ENCODE results near the gene POLG. TPM values are rescaled to one million over a fixed set of nuclear protein-coding genes. Genes with fewer than 3 reads are reported as not detected.
"Not testable (repeated sequence)": the region's sequence is repeated elsewhere in the genome, so short reads cannot be mapped to it uniquely, and the experiment has no call there.

Gene POLG
- total RNA-seq, 1 experiment from 2014 or later, result 35.7 TPM

DNA sequence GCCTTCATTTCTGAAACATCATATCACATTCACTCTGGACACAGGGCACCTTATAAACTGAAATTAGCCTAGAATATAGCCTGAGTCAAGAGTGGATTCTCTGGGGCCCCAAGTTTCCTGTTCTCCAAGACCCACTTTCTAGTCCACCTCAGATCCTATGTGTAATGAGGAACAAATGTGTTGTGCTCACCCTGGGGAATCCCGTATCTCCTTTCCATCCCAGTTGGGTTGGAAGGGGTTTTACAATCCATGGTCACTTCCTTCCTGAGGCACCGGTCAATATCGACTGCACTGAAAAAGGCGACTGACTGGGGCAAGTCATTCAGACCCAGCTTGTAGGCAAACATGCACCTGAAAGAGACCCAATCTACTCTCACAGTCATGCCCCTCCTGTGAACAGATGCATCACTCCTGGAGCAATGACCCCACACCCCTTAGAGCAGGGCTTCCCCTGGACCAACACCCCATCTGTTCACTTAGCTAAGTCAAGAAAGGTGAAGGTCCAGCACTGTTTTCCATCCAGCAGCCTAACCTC, 17.4 kb downstream of the POLG start:
- DNase-seq (ENCODE audit: low read depth, low spot score), result no peak
- in situ Hi-C loops (cut with HindIII; ENCODE audit: low pct_unique_long_range_greater_than_20kb, low sequenced_read_pairs), result no loop called here

DNA sequence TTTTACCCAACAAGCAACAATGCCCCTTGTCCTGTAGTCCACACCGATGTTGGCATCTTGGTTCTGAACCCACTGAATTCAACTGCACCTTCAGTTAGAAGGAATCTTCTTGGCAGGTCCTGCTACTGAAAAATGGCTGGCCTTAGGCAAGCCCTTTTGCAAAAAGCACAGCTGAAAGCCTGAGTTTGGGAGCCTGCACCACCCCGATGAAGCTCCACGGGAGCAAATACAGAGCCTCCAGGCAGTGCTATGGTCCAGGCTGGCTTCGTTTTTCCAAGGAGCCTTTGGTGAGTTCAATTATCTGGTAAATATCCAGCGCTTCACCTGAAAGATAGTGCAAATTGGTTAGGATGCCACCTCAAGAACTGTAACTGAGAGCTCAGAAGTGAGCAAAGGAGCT, 18.1 kb downstream of the POLG start:
- in situ Hi-C loops (cut with HindIII; ENCODE audit: low pct_unique_long_range_greater_than_20kb, low sequenced_read_pairs), result no loop called here
- DNase-seq (ENCODE audit: low read depth, low spot score), result no peak

DNA sequence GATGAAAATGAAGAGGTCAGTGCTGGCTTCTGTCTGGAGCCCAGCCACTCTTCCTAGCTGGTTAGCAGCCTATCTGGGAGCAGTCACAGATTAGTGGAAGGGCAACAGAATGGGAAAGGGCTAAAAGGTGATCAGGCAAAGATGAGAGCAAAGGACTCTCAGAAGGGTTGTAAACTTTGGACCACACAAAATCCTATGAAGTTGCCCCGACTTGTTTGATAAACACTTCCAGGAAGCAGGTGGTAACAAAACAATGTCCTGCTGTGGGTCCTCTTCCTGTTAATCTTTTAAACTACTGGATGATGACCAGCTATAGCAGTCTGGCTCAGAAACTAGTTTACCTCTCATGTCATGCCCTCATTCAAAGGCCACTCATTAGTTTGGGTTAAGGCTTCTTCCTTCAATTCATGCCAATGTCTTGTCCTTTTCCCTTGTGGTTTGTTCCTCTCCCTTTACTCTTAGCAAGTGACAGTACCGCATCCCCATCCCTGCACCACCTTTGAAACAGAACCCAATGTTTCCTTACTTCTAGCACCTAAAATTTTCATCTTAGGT, 19.2 kb downstream of the POLG start:
- no peak for DNase-seq (ENCODE audit: low read depth, low spot score)
- in situ Hi-C loops (cut with HindIII; ENCODE audit: low pct_unique_long_range_greater_than_20kb, low sequenced_read_pairs), result no loop called here

DNA sequence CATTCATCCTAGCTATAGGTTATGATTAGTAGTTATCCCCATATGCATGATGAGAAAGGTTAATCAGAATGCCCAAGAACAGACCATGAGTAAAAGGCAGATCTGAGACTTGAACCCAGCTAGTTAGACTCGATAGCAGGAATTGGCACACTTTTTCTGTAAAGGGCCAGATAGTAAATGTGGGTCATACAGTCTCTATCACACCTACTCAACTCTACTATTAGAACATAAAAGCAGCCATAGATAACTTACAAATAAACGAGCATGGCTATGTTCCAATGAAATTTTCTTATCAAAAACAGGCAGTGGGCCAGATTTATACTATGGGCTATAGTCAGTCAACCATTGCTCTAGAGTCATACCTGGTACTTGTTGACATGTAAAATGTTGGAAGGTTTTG, 24.6 kb downstream of the POLG start:
- in situ Hi-C loops (cut with HindIII; ENCODE audit: low pct_unique_long_range_greater_than_20kb, low sequenced_read_pairs), result no loop called here
- DNase-seq (ENCODE audit: low read depth, low spot score), result no peak

DNA sequence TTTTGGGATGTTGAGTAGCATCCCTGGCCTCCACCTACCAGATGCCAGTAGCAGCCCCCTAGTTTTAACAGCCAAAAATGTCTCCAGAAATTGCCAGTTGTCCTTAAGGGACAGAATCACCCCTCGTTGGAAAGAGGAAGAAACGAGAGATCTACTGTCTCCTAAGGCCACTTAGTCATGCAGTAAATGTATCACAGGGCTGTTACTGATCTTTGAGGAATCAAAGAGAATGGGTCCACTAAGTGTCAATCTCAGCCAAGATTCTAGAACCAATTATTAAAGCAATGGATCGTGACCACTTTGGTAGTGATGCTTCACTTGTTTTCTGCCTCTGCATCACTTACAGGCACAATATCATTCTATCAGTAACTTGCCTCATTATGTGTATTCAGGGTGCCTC, 26.4 kb downstream of the POLG start:
- in situ Hi-C loops (cut with HindIII; ENCODE audit: low pct_unique_long_range_greater_than_20kb, low sequenced_read_pairs), result no loop called here
- no peak for DNase-seq (ENCODE audit: low read depth, low spot score)

- no peak for DNase-seq (ENCODE audit: low read depth, low spot score)
- in situ Hi-C loops (cut with HindIII; ENCODE audit: low pct_unique_long_range_greater_than_20kb, low sequenced_read_pairs), result no loop called here
Measured at GRCh38 chr15:89307791-89308190, 26.8 kb downstream of the POLG start.

DNA sequence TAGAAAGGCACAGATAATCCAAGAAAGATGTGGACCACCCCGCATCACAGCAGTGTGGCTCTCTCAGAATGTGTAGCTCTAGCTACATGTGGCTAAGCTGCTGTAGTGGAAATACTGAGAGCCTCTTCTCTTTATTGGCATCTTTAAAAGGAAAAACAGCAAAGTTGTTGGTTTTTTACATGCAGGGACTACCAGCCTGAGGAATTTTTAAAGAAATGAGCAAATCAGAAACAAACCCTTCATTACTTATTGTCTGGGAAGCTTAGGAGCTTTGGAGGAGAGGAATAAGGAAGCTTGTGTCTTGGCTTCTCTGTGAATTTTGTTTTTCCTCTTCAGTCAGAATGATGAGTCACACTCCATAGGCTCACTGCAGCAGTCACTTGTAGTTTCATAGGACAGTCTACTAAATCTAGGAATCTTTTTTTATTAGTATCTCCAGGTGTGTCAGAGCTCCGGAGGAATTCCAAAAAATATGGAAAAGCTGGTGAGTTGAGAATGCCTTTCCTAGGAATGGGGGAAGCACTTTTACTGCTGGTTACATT, 27.5 kb downstream of the POLG start:
- peak; percentile 45 for DNase-seq (ENCODE audit: low read depth, low spot score)
- in situ Hi-C loops (cut with HindIII; ENCODE audit: low pct_unique_long_range_greater_than_20kb, low sequenced_read_pairs), result no loop called here

GRCh38 chr15:89305395-89305794, 29.2 kb downstream of the POLG start:
- in situ Hi-C loops (cut with HindIII; ENCODE audit: low pct_unique_long_range_greater_than_20kb, low sequenced_read_pairs), result no loop called here
- DNase-seq (ENCODE audit: low read depth, low spot score), result no peak

DNA sequence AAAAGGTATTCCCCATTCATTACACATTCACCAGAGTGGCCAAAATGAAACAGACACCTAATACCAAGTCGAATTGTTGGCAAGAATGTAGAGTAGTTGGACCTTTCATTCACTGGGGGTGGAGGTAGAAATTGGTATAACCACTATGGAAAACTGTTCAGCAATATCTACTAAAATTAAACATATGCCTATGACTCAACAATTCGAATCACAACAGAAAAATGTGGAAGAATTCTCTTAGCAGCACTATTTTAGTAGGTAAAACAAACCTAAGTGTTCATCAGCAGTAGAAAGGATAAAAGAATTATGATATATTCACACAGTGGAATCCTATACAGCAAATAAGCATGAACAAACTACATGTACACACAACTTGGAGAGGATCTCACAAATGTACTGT, 30.6 kb downstream of the POLG start:
- in situ Hi-C loops (cut with HindIII; ENCODE audit: low pct_unique_long_range_greater_than_20kb, low sequenced_read_pairs), result no loop called here
- no peak for DNase-seq (ENCODE audit: low read depth, low spot score)

- DNase-seq (ENCODE audit: low read depth, low spot score), result no peak
- in situ Hi-C loops (cut with HindIII; ENCODE audit: low pct_unique_long_range_greater_than_20kb, low sequenced_read_pairs), result no loop called here
Measured at GRCh38 chr15:89301304-89302089, 33.1 kb downstream of the POLG start.

DNA sequence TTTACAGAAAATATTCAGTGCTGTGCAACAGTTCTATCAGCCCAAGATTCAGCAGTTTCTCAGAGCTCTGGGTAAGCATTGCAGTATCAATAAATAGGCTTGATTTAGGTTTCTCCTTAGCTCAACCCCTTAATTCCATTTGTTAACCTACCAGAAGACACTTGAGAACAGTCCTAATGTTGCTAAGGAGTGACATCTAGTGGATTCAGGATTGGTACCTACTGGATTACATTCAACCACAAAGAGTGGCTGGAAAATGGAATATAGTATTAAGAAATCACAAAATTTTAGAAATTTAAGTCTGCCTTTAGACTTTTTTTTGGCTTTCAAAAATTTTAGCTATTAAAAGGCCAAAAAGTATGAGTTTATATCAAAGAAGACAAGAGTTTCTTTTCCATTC, 34.7 kb downstream of the POLG start:
- in situ Hi-C loops (cut with HindIII; ENCODE audit: low pct_unique_long_range_greater_than_20kb, low sequenced_read_pairs), result no loop called here

GRCh38 chr15:89293012-89293411, 41.6 kb downstream of the POLG start:
- peak; percentile 24 for DNase-seq (ENCODE audit: low read depth, low spot score)
- in situ Hi-C loops (cut with HindIII; ENCODE audit: low pct_unique_long_range_greater_than_20kb, low sequenced_read_pairs), result no loop called here

More for the DNA sequence above, 34.7 kb downstream of the POLG start:
- peak; percentile 66 for DNase-seq (ENCODE audit: low read depth, low spot score)

DNA sequence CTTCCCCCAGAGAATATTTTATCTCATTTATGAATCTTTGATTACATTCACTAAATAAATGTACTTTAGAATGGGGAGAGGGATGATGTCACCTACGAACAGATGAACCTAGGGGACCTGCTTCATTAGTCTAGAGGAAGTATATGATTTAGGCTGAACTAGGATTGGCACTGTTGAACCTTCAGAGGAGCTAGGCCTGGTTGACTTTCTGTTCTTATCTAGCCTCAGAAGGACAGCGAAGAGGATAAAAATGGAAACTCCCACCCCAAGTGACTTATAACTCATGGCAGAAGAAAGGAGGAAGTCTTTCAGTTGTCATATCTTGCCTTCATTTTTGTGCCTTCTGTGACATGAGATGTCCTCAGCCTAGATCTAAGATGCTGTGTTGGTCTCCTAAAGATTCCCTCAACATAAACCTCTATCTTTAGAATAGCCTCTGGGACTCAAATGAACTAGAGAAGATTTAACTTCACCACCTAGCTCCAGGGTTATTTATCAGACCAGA, 42.6 kb downstream of the POLG start:
- in situ Hi-C loops (cut with HindIII; ENCODE audit: low pct_unique_long_range_greater_than_20kb, low sequenced_read_pairs), result no loop called here
- no peak for DNase-seq (ENCODE audit: low read depth, low spot score)

GRCh38 chr15:89283201-89283600, 51.4 kb downstream of the POLG start:
- in situ Hi-C loops (cut with HindIII; ENCODE audit: low pct_unique_long_range_greater_than_20kb, low sequenced_read_pairs), result no loop called here
- no peak for DNase-seq (ENCODE audit: low read depth, low spot score)

GRCh38 chr15:89282631-89283030, 52.0 kb downstream of the POLG start:
- no peak for DNase-seq (ENCODE audit: low read depth, low spot score)
- in situ Hi-C loops (cut with HindIII; ENCODE audit: low pct_unique_long_range_greater_than_20kb, low sequenced_read_pairs), result no loop called here

- in situ Hi-C loops (cut with HindIII; ENCODE audit: low pct_unique_long_range_greater_than_20kb, low sequenced_read_pairs), result no loop called here
- DNase-seq (ENCODE audit: low read depth, low spot score), result no peak
Measured at GRCh38 chr15:89278307-89278706, 56.3 kb downstream of the POLG start.

DNA sequence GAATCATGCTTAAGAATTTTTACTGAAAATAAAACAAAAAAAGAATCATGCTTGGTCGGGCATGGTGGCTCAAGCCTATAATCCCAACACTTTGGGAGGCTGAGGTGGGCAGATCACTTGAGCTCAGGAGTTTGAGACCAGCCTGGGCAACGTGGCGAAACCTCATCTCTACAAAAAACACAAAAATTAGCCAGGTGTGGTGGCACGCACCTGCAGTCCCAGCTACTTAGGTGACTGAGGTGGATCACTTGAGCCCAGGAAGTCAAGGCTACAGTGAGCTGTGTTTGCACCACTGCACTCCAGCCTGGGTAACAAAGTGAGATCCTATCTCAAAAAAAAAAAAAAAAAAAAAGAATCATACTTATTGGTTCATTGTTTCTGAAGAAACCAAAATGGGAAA, 57.3 kb downstream of the POLG start:
- in situ Hi-C loops (cut with HindIII; ENCODE audit: low pct_unique_long_range_greater_than_20kb, low sequenced_read_pairs); DNase-seq (ENCODE audit: low read depth, low spot score): not testable (repeated sequence)

Data from SK-MEL-5 (cell line).